AG09309 (cell line): ENCODE data around the gene RAD52.

Source experiments
- DNase-seq: peaks from one replicate; pipeline ENCODE4 v3.0.0-alpha.2; 2010; ENCODE audit warnings: low read depth
- H3K4me3 ChIP-seq: 2 replicates; pipeline ENCODE4 v1.5.1; 2011; ENCODE audit warnings: mild to moderate bottlenecking, low read depth, low read length, moderate library complexity; ENCODE audit not compliant: control insufficient read depth
- CTCF ChIP-seq: IDR thresholded peaks from 2 replicates; pipeline ENCODE4 v1.5.1; 2011; ENCODE audit warnings: mild to moderate bottlenecking, low read depth, low read length, inconsistent platforms; ENCODE audit not compliant: insufficient read depth, control insufficient read depth; ENCODE audit errors: missing control alignments

RAD52 gene

GRCh38 chr12:884746-885414 lies 64.6 kb downstream of the RAD52 start:
- no peak for TF ChIP-seq CTCF
- H3K4me3 ChIP-seq, result no peak overlapping the region
- no peak for DNase-seq

GRCh38 chr12:880656-881055 lies 68.8 kb downstream of the RAD52 start:
- no peak for TF ChIP-seq CTCF
- no peak overlapping the region for H3K4me3 ChIP-seq
- no peak for DNase-seq

GRCh38 chr12:879641-880040 lies 69.9 kb downstream of the RAD52 start:
- H3K4me3 ChIP-seq, result no peak overlapping the region
- TF ChIP-seq CTCF, result no peak
- peak; percentile 11 for DNase-seq

DNA sequence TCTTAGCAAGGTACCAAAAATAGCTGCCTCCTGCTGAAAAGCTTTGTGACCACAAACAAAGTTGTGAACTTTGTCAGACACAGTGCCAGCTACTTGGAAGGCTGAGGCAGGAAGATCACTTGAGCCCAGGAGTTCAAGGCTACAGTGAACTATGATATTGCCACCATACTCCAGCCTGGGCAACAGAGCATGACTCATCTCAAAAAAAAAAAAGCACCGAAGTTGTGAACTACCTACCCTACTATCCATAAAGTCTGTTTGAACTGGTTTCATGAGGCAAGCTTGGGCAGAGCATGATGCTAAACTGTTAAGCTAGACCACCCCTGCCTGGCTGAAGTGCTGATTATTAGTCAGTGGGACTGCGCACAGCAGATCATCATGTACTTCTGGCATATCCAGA lies 75.5 kb downstream of the RAD52 start:
- no peak for TF ChIP-seq CTCF
- DNase-seq, result no peak
- no peak overlapping the region for H3K4me3 ChIP-seq

DNA sequence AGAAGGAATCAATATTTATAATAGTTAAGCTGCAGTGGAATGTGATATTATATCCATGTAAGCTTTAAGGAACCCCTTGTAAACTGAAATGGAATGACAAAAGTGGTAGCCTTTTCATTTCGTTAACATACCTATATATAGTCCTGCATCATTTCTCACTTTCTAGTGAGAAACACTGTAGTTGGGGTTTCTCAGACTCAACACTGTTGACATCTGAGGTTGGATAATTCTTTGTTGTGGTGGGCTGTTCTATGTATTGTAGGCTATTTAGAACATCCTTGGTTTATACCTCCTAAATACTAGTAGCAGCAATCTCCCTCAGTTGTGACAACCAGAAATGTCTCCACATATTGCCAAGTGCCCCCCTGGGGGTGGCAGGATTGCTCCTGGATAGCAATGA lies 79.1 kb downstream of the RAD52 start:
- no peak overlapping the region for H3K4me3 ChIP-seq
- no peak for TF ChIP-seq CTCF
- DNase-seq, result no peak

DNA sequence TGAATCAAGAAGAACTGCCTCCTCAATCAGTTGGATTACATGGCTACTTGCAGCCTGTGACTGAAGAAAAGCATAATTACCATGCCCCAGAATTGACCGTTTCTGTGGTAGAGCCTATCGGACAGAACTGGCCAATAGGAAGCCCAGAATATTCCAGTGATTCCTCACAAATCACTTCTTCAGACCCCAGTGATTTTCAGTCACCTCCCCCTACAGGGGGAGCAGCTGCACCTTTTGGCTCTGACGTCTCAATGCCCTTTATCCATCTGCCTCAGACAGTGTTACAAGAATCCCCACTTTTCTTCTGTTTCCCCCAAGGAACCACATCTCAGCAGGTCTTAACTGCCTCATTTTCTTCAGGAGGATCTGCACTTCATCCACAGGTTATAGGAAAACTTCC lies 80.8 kb downstream of the RAD52 start:
- TF ChIP-seq CTCF, result no peak
- no peak overlapping the region for H3K4me3 ChIP-seq
- DNase-seq, result no peak

GRCh38 chr12:867905-868304 lies 81.6 kb downstream of the RAD52 start:
- H3K4me3 ChIP-seq, result no peak overlapping the region
- DNase-seq, result no peak
- no peak for TF ChIP-seq CTCF
